NCI-H1694 (cell line): ENCODE data around the gene LSM4.
"Not testable (repeated sequence)": the region's sequence is repeated elsewhere in the genome, so short reads cannot be mapped to it uniquely, and the experiment has no call there.

Experiments
- DNase-seq: peaks from one replicate; lab custom pipeline; 2025; lab: John Stamatoyannopoulos, UW

Gene LSM4

GRCh38 chr19:18340990-18341868, 18.4 kb upstream of the LSM4 start:
- DNase-seq: peak; percentile 10

GRCh38 chr19:18340190-18340989, 17.5 kb upstream of the LSM4 start, which contains the start of gene PGPEP1:
TSS of gene PGPEP1 (plus strand) at chr19:18340598. CDS start at chr19:18340682, 84 bp downstream.
- peak; percentile 29 for DNase-seq

GRCh38 chr19:18339723-18340122, 16.8 kb upstream of the LSM4 start:
- no peak for DNase-seq

DNA sequence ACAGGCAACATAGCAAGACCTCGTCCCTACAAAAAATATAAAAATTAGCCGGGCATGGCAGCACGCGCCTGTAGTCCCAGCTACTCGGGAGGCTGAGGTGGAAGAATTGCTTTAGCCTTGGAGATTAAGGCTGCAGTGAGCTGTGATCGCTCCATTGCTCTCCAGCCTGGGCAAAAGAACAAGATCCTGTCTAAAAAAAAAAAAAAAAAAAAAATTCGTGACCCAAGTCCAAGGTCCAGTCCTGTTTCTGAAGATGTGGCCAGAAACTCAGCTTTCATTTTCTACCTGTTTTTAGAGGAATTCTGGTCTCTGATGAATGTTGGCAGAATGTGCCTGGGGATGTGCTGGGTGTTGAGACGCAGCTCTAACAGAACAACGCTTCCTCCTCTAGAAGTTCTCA, 15.7 kb upstream of the LSM4 start:
- no peak for DNase-seq

DNA sequence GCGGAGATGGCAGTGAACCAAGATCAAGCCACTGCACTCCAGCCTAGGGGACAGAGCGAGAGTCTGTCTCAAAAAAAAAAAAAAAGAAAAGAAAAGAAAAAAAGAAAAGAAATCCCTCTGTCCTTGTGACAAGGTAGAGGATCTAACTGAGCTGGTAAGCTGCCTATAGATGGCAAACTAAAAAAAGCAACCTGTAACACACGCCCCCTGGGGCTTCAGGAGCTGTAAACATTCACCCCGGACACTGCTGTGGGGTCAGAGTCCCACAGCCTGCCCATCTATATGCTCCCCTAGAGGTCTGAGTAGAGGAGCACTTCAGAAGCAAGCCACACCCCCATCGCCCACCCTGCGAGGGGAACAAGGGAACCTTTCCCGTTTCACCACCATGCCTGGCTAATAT, 13.2 kb upstream of the LSM4 start:
- DNase-seq: no peak

DNA sequence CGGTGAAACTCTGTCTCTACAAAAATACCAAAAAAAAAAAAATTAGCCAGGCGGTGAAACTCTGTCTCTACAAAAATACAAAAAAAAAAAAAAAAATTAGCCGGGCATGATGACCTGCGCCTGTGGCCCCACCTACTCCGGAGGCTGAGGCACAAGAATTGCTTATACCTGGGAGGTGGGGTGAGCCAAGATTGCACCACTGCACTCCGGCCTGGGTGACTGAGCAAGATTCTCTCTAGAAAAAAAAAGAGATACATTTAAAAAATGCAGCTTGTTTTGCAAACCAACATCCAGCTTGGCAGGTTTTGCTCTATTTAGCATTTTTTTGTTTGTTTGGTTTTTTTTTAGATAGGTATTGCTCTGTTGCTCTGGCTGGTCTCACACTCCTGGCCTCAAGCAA, 10.8 kb upstream of the LSM4 start:
- DNase-seq: no peak

DNA sequence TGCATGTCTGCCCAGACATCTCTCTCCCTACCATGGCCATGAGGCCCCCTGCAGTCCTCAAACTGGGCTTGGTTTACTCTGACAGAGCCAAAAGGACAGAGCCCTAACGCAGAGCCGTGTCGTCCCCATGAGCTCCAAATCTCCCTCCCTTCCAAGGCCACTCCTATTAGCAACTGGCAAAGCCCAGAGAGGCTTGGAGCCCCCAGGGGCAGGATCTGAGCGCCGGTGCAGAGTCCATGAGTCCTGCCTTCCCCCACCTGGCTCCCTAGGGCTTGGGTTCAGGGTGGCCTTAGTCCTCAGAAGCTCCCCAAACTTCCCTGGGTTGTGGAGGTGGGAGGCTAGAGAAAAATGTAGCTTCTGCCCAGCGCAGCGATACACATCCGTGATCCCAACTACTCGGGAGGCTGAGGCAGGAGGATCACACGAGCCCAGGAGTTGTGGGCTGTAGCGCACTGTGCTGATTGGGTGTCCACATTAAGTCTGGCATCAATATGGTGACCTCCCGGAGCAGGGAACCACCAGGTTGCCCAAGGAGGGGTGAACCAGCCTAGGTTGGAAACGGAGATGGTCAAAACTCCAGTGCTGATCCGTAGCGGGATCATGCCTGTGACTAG, 10.1 kb upstream of the LSM4 start:
- DNase-seq: no peak

- DNase-seq: no peak
Observed at GRCh38 chr19:18330868-18331267, 8.0 kb upstream of the LSM4 start.

GRCh38 chr19:18329035-18329376, 6.1 kb upstream of the LSM4 start:
- no peak for DNase-seq

GRCh38 chr19:18328340-18329034, 5.6 kb upstream of the LSM4 start:
- peak; percentile 98 for DNase-seq

DNA sequence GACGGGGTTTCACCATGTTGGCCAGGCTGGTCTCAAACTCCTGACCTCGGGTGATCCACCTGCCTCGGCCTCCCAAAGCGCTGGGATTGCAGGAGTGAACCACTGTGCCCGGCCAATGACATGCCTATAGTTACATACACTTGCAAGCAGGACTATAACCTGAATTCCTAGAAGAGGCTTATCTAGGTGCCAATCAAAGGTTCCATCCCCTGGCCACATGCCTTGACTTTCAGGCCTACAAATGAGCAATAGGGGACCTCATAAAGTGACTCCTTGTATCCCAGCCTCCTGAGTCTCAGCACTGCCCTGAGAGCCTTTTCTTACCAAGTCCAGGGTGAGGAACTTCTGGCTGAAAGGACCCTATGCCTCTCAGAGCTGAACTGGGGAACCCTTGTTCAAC, 3.9 kb upstream of the LSM4 start:
- no peak for DNase-seq

DNA sequence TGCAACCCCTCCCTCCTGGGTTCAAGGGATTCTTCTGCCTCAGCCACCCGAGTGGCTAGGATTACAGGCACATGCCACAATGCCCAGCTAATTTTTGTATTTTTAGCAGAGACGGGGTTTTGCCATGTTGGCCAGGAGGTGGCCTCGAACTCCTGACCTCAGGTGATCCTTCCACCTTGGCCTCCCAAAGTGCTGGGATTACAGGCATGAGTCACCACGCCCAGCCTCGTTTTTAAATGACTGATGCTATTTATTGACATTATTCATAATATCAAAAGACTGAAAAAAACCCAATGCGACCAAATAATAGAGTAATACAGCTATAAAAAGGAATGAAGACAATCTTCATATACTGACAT, 1.5 kb upstream of the LSM4 start:
- not testable (repeated sequence) for DNase-seq

DNA sequence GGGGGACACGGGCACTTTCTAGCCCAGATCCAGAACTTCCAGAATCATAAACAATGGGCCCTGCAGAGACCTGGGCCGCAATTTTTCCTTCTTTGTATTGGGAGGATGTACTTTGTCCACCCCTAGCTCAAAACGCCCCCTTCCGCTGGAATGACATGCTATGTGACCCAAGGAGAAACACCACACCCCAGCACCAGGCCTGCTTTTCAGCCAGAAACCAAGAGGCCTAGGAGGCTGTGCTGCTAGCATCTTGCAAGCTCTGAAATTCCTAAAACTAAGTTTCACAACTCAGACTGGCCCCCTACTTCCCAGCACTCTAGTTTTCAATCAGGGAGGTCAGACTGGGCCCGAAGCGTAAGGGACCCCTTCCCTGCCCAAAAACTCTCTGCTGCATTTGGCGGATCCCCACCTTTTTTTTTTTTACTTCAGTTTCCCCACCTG, 538 bp downstream of the LSM4 start:
- peak; percentile 5 for DNase-seq

- DNase-seq: no peak
Observed at GRCh38 chr19:18321734-18322102, 1.2 kb downstream of the LSM4 start.

- no peak for DNase-seq
Observed at GRCh38 chr19:18320865-18321733, 1.8 kb downstream of the LSM4 start.

- no peak for DNase-seq
Observed at GRCh38 chr19:18319591-18320135, 3.2 kb downstream of the LSM4 start.

DNA sequence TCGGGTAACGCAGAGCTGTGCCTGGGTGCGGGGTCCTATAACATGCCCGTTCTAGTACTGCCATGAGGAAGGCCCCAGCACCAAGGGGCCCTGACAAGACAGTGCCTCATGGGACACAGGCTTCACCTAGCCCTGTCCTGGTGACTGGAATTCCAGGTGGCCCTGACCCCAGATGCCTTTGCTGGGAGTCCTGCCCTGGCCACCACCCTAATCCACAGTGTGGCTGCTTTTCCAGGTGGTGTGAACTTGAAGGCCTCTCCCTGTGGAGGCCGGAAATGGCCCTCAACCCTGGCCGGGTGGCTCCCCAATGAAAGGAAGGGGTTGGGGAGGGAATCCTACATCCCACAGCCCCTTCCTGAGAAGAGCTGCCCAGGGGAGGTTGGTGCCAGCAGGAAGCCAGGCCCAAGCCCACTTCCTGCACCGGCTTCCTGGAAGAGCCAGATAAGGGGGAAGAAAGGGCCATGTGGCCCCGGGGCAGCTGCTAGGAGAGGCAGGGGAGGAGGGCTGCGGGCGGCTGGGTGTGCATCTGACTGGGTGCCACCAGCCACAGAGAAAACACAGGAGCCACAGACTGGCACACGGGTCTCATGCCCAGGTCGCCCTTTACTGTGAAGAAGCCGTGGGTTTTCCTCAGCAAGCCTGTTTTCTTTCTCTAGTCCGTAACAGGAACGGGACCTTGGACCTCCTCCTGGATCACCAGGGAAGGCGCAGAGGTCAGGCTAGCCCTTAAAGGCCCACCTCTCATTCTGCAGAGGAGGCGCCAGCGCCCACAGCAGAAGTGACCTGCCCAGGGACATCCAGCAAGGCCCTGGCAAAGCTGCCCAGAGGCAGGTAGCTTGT, 4.7 kb downstream of the LSM4 start:
- no peak for DNase-seq

DNA sequence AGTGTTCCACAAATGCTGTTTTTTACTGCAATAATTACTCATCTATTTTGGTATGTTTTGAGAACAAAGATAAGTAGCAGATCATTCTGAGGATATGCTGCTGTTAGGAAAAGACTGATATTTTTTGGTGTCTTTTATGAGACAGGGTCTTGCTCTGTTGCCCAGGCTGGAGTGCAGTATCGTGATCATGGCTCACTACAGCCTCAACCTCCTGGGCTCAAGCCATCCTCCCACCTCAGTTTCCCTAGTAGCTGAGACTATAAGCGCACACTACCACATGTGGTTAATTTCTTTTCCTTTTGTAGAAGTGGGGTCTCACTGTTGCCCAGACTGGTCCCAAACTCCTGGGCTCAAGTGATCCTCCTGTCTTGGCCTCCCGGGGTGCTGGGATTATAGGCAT, 9.5 kb downstream of the LSM4 start:
- no peak for DNase-seq

DNA sequence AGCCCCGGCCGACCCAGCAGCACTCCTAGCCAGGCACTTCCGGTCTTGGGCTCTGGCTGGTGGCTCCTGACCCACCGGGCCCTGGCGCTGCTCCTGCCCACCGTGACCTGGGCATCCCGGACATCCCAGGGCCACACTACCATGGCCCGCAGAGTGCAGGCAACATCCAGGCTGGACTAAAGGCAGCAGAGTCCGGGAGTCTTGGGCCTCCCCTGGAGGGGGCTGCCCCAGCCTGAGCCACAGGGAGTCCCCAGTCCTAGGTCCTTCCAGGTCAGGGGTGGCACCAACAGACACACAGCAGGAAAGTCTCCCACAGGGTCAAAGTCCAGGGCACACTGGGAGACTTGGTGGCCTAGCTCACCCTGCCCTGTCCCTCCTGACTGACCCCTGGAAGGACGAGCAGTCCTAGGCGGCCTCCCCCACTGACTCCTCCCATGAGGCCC, 10.8 kb downstream of the LSM4 start:
- DNase-seq: no peak

GRCh38 chr19:18311502-18312091, 11.3 kb downstream of the LSM4 start:
- no peak for DNase-seq
